Activated T-cell treated with anti-CD3 and anti-CD28 coated beads, Interleukin-2, amount 50 U/mL, for 1 hour (primary cell): ENCODE measurements around the gene LHX4.
"Not testable (repeated sequence)": the region's sequence is repeated elsewhere in the genome, so short reads cannot be mapped to it uniquely, and the experiment has no call there.

Experiments
- DNase-seq: peaks from one replicate; pipeline ENCODE4 v3.0.0-alpha.2; 2020

The LHX4 gene

DNA sequence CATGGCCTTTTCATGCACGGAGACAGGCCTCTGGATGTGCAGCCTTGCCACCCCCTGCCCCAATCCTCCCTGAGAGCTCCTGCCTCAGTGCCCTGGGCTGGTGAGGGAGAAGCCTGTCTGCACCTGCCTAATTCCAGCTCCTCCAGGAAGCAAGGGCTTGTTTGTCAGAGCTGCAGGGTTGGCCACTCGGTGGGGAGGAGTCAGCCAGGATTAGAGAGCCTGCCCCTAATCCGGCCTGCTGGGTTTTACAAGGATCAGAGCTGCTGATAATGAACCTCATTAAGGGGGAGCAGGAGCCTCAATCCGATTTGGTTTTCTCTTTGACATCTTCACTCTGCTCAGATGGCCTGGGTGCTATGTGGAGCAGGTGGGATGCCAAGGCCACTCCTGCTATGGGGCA, 31.9 kb upstream of the LHX4 start:
- DNase-seq: no peak

DNA sequence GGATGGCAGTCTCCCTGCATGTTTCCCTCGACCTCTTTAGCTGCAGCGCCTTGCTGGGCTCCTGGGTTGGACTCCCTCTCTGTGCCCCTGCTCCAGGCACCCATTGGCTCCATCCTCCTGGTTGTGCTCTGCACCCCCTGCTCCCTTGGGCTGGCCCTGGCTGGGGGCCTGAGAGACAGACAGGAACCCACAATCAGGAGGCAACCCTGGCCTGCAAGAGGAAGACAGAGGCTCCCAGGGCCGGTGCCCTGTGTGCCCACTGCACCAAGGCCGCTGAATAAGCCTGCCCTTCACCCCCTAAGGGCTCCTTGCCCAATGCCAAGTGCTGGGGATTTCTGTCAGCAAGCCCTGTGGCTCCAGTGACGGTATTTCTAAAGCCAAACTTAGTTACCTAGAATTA, 31.5 kb upstream of the LHX4 start:
- DNase-seq: no peak

DNA sequence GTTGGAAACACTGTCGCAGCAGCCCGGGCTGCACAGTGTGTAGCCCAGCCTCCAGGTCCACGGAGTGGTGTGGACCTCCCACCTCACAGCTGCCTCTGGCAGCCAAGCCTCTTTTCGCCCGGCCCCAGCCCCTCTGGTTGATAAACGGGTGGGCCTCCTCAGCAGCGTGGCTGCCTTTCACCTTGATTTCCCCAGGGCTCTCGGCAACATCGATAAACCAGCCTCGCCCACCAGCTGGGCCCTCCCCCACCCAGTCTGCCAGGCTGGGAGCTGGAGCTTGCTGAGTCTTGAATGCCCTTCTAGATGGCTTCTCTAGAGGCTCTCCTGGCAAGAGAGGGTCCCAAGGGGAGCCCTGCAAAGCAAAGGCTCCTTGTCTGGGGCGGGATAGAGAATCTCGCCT, 31.0 kb upstream of the LHX4 start:
- no peak for DNase-seq

DNA sequence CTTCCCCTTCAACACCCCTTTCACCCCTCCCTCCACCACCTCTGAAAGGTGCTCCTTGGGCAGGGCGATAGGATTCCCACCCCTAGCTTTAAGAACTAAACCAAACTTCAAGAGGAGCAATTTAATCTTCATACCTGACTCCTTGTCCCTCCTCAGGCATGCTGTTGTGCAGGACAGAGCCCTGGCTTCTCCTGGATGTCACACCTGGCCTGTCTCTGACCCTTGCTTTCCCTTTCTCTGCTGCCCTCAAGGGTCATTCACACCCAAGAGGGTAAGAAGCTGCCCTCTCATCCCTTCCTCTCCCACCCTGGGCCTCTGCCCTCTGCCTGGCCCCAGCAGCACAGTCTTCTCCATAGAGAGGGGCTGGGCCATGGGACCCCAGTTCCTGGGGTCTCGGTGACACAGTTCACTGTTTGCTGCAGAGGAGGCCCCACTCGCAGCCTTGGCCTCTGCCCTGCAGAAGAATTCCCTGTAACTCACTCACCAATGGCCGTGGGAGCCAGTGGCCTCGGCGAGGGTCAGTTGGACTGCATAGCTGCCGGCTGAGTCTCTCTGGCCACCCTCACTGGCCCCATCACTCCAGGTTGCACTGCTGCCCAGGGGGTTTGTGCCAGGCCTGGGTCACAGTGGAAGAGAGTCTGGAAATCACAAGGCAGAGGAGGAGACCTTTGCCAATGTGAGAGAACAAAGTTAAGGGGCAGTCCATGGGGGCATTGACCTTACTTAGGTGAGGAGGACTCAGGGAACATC, 28.4 kb upstream of the LHX4 start:
- no peak for DNase-seq

DNA sequence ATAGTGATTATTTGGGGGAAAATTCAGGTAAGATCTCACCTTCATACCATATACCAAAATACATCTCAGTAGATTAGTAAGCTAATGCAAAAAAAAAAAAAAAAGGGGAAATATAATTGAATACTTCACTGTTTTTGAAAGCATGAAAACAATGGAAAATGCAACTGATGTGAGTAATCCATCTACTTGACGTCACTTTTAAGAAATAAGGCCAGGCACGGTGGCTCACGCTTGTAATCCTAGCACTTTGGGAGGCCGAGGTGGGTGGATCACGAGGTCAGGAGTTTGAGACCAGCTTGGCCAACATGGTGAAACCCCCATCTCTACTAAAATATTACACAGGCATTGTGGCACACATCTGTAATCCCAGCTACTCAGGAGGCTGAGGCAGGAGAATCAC, 27.5 kb upstream of the LHX4 start:
- not testable (repeated sequence) for DNase-seq

DNA sequence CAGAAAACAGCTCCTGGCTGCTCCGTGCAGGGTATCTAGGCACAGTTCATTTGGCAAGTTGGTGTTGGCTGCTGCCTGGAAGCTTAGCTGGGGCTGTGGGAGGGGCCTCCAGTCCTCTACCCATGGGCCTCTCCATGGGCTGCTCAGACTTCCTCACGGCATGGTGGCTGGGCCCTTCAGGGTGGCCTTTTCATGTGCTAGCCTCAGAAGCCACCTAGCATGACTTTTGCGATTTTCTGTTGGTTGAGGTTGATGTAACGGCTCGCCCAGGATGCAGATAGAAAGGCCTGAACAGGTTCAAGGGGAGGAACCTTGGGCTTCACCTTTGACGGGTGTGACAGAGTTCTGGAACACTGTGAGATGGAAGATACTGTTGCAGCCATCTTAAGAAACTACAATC, 25.8 kb upstream of the LHX4 start:
- DNase-seq: no peak

DNA sequence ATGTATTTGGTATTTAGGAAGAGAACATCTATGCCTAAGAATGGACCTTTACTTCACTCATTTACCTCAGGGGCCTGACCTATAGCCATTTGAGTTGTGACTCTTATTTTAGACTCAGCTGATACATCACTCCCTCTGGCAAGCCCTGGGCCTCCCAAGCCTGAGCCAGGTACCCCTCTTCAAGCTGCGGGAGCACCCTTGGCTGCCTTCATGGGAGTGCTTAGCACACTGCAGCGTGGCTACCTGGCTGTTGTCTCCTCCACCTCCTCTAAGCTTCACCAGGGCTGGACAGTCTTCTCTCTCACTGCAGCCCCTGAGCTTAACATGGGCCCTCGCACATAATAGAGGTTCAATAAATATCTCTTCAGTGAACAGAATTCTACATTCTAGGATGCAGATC, 23.5 kb upstream of the LHX4 start:
- no peak for DNase-seq

DNA sequence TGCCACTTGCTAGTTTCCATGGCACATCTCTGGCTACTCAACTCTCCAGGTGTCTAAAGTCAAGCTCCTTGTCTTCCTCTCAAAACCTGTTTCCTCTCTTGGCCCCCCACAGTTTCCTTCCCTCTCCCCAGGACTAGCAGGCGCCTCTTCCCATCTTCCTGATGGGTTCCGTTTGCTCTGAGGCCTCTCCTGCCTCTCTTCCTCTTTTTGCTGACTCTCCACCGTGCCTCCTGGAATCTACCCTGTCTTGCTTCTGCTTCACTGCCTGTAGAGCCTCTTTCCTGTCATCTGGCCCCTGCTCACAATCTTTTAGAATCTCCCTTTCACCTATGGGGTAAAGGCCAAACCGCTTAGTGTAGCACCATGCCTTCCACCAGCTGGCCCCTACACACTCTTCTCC, 21.8 kb upstream of the LHX4 start:
- DNase-seq: no peak

DNA sequence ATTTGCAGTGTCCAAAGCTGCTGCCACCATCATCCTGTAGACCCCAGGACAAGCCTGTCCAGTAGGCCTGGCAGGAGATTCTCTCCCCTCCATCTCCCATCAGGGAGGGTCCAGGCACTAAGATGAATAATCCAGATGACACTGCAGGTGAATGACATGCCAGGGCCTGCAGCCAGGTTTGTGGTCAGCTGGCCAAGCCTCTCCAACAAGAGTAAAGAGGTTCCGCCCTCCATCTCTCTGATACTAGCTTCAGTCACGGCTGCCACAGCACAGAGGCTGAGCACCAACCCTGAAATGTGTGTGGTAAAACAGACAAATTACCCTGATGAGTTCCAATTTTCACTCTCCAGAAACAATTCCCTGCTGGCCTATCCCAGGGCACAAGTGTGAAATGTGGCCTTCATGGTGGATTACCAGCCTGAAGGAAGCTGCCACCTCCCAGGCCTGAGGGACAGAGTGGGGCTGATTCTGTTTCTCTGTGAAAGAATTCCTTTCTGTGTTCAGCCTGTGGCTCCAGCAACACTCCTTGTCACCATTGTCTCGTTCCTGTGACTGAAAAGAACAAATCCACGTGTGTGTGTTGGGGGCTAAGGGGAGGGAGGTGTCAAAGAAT, 19.9 kb upstream of the LHX4 start:
- DNase-seq: no peak

DNA sequence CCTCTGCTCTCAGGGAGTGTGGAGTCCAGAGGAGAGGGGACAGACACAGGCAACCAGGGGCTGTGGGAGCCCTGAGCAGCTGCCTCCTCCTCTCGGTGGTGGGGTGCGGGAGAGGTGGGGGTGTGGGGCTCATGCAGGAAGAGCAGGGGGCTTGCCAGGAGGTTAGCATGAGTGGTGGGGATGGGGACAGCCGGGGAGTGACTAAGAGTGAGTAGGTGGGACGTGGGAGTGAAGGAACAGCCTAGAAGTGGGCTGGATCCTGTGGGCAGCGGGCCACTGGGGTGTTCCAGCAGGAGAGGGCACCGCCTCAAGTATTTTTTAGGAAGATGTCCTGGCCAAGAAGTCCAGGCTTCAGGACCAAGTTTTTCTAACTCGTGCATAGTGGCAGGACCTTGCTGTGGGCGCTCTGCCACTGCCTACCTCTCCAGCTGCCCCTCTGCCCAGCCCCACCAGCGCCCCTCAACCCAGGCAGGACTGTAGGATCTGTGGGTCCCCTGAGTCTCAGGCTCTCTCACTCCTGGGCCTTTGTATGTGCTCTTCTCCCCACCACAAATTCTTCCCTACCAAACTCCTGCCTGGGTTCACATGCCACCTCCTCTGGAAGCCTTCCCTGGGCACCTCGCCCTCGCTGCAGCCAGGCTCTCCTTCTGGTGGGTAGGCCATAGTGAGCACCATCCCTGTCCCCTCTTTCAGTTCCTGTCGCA, 18.8 kb upstream of the LHX4 start:
- no peak for DNase-seq

DNA sequence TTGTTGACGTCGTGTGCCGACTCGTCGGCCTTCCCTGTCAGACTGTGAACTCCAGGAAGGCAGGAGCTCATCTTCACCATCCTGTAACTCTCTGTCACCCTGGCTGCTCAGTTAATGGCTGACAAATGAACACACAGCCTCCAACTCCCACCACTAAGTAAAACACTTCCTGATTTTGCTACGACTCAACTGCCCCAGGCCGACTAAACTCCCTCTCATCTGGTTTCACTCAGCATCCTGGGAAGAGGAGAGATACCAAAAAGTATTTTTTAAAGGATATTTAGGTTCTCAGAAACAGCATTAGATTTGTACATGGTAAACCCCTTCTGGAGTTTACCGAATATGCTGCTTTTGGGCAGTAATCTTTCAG, 18.2 kb upstream of the LHX4 start:
- no peak for DNase-seq

DNA sequence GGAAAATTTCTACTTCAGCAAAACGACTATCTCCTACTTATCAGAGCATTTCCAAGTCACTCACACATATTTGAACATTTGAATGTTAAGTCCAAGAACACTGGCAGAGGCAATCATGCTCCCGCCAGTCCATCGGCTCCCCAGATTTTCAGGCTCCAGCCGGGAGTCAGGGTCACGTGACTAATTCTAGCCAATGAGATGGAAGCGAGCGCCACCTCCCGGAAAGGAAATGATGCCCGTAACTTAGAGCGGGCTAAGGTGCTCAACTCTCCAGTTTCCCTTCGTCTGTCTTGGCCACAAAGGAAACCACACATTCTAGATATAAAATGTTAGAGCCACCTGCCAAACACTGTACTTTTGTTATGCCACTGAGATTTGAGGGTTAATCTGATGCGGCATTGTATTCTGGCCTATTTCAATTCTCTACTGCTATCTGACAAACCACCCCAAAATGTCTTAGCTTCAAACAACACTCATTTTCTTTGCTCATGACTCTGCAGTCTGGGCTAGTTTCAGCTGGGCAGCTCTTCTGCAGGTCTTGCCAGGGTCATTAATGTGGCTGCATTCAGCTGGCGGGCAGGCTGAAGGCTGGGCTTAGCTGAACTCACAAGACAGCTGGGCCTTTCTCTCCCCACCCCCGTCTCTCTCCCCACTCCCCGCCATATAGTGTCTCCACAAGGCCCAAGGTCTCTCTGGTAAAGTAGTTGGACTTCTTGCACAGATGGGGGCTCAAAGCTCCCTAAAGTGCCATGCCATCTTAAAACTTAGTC, 16.5 kb upstream of the LHX4 start:
- DNase-seq: no peak

DNA sequence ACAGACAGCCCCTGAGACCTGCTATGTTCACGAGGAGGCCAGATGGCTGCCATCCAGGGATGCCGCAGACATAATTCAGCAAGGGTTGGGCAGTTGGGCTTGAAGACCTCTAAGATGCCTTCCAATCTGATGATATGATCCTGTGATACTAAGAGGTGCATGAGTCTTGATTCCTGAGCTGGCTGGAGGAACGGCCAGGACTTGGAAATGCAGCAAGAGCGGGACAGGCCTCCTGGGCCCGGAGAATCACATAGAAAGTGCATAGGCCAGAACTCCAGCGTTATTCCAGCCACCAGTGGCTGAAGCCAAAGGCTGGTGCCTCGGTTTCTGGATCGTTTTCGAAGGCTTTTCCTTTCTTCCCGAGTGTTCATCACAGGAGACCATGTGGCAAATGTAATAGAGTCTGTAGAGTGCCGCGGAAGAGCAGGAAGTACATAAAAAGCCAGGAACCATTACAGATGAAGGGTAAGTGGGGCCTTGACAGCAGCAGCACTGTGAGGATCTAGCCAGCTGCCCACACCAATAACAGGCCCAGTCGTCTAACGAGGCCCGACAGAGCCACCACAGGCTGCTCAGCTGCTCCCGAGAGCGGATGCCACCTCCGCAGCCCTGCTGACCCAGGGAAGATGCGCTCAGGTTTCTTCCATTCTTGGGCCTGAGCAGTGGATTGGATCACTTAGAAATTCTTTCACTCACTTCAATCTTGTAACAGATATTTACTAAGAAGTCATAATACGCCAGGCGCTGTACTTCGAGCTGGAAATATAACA, 14.0 kb upstream of the LHX4 start:
- no peak for DNase-seq

DNA sequence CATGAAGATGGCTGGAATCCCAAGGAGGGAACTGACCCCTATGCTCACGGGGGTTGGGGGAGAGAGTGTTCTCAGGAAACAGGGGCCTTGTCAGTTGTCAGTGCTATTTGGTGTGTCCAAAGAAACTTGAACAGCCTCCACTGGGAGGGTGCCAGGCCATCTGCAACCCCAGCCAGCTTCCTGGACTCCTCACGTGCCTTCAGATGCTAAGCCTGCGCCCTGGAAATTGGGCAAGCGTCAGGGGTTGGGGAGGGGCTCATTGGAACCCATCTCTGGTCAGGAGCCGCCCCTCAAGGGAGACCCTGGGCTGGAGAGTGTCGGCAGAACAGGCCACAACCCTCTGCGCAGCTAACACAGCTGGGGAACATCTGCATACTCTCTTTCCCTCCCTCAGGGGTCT, 13.1 kb upstream of the LHX4 start:
- no peak for DNase-seq

DNA sequence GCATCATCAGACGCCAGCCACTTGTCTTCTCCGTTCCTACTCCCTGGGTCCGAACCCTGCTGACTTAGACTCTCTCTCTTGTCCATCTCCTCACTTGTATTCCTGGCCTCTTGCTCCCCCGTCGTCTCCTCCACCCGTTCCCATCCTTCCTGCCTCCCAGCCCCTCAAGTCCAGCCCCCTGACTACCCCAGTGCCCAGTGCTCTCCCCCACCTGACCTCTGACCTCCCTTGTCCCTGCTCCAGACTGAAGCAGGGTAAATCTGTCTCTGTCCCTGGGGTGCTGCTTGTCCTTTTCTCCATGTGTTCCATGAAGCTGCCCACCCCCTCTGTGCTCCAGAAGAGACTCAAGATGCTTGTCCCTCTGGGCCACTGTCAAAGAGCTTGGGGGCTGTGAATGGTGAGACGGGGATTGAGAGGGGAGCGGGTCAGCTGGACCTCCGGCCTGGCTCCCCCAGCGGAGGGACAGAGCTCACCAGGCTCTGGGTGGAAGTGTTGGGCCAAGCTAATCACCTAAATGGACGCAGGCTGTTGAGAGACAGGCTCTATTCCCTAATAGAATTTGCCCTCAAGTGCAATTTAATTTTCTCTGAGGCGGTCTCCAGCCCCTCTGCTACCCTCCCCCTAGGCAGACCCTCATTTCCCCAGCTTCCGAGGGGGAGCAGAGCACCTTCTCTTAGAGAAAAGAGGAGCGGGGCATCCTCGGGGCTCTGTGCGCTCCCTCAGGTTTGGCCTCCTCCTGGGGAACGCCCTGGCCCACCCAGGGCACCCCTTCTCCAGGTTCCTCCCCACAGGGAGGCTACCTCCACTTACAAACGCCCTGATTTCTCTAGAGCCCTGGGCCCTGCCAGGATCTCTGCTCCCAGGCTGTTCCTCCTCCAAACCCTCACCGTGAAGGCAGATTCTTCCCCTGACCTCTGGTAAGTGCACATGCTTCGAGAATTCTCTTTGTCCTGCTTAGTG, 11.0 kb upstream of the LHX4 start:
- DNase-seq: no peak

DNA sequence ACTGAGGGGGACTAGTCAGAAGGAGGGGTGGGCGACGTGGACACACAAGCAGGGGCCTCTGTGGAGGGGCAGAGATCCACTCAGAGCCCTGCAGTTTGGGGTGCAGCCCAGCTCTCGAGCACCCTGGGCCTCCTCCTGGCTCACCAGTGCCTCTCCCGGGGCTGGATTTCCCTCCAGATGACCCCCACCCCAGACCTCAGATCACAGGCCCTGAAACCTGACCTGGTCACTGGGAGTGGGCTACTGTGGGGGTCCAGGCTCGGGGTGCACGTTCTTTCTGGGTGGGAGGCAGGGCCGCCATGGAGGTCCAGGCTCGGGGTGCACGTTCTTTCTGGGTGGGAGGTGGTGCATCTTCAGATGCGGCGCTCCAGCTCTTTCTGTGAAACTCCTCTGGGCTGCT, 10.3 kb upstream of the LHX4 start:
- no peak for DNase-seq

DNA sequence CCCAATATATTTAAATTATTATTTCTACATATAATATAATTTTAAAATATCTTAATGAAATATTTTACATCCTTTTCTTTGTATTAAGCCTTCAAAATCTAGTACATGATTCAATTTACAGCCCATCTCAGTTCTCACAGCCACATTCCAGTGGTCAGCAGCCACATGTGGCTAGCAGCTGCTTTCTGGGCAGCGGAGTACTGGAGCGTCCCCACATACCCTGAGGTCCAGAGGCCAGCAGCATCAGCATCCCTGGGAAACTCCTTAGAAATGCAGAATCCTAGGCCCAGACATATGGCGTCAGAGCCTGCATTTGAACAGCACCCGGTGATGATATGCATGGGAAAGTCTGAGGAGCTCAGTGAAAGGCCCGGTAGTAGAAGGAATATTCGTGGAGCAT, 8.6 kb upstream of the LHX4 start:
- DNase-seq: no peak

DNA sequence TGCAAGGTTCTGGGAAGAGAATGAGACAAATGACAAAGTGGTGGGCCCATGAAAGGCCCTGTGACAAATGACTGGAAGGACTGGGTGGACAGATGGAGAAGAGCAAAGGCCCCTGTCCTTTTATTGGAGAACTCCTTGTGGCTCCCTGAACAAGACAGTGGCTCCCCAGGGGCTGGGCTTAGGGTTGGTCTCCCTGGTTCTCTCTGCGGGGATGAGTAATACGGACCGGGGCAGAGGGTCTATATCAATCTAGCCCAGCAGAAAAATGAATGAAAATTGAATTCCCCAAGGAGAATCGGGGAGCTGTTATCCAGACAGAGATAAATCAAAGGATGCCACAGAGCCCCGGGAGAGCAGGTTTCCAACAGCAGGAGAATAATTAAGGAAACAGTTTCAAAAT, 5.2 kb upstream of the LHX4 start:
- DNase-seq: no peak

DNA sequence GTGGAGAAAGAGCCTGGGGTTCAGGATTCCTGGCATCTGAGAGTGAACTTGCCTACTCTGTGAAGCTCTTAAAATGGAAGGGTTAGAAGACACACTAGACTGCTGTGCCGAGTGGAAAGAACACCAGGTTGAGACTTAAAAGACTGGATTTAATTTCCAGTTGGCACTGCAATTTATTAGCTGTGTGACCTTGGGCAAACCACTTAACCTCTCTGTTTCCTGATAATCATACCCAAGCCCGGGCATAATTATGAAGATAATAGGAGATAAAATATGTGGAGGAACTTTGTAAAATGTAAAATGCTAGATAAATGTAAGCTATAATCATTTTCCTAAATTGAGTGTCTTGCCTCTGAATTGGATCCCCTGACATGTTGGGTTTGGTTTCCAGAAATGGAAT, 4.7 kb upstream of the LHX4 start:
- no peak for DNase-seq

DNA sequence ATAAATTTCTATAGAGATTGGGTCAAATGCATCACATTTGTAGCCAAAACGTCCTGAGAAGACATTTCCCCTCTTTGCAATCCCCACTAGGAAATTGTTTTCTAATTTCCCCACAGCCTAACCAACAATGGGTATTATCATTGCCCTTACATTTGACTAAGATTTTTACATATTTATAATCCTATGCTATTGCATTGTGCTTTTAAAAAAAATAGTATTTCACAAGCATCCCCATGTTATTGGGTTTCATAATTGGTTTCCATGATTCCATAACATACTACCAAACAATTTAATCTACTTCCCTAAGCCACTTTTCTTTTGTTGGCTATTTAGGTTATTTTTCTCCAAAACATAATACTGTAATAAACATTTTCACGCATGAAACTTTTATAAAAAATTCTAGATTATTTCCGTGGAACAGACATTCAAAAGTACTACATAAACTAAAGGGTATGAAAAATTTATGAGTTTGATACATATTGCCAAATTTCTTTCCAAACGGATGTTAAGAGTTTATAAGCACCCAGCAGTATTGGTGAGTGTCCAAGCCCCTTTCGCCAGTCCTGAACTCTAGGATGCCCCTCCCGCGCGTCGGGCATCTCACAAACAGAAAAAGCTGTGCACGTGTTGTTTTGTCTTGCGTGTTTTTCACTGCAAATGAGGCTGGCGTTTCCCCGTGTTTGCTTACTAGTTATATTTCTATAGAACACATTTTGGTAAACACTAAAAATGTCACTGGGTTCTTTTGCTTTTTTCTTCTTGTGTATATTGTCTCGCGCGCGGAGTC, 2.0 kb upstream of the LHX4 start:
- DNase-seq: no peak
